ENCODE measurements around the gene ANKRD28.
"Not testable (repeated sequence)": the region's sequence is repeated elsewhere in the genome, so short reads cannot be mapped to it uniquely, and the experiment has no call there.

Gene ANKRD28

DNA sequence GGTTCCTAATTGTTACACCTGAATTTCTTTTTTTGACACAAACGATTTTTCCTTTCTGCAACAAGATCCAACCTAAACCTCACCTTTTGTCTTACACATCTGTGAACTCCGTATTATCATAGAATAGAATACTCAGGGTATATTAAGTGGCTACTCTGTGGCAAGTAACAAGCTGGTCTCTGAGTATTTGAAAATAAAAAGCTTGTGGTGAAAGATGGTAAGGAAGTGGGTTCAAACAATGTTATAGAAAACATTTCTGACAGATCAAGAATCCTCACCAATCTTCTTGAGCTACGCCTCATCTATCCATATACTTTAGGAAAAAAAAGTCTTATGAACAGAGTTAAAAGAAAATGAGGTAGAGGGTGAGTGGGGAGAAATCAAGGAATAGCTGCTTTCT is 3.5 kb upstream of the ANKRD28 start:
- DNase-seq = no peak

DNA sequence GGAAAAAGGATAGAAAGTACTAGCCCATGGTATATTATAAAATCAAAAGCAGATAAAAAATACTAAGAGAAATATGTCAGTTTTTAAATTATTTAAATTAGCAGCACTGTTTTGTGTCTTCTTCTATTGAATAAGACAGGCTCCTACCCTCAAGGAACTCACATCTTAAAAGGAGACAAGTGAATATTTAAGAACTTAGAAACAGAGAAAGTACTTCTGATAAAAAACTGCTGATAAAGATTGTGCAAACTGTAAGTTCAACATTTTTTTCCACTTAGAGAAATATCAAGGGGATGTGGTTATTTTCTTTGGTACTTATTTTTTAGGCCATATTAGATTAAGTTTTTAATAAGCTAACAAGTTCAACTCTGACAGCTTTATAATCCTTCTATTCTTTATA is 3.0 kb upstream of the ANKRD28 start:
- no peak for DNase-seq

DNA sequence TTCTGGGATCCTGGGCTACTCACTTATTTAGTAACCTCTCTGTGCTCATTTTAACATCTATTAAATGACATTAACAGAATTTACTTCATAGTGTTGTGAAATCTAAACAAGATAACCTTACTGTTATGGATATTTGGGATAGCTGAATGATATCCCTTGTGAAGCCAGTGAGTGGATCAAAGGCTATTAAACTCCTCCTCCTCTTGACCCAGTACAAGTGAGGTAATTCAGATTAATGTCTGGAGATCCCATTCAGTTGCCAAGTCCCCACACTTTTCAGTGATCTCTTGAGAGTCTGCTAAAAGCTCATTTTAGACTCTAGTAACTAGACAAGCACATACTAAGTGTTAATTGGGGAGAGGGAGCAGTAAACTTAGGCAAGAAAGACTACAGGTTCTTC is 2.5 kb upstream of the ANKRD28 start:
- no peak for DNase-seq

DNA sequence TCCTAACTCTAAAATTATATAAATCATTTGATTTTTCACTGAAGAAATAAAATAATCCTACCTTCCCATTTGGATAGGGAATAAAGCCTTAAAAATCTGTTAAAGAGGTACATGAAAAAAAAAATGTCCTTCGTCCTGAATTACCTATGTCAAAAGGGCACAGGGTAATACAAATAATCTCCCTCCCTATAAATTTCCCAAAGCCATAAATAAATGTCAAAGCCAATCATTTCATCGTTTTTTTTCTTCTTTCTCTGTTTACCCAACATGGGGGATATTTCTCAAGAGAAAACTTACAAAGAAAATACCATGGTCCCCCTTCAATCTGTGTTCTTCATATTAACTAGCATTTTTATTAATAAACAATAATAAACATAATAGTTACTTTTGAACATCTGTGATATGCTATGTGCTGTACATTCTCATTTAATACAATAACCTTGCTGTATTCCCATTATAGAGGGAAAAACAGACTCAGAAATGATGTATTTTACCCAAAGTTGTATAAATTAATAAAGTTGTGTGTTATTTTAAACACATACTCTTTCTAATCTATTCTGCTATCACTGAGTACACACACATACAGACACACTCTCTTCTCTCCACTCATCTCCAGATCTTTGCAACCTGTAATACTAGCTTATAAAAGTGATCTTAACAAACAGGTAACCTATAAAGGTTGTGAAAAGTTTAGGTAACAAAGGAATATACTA is 910 bp upstream of the ANKRD28 start:
- no peak for DNase-seq

DNA sequence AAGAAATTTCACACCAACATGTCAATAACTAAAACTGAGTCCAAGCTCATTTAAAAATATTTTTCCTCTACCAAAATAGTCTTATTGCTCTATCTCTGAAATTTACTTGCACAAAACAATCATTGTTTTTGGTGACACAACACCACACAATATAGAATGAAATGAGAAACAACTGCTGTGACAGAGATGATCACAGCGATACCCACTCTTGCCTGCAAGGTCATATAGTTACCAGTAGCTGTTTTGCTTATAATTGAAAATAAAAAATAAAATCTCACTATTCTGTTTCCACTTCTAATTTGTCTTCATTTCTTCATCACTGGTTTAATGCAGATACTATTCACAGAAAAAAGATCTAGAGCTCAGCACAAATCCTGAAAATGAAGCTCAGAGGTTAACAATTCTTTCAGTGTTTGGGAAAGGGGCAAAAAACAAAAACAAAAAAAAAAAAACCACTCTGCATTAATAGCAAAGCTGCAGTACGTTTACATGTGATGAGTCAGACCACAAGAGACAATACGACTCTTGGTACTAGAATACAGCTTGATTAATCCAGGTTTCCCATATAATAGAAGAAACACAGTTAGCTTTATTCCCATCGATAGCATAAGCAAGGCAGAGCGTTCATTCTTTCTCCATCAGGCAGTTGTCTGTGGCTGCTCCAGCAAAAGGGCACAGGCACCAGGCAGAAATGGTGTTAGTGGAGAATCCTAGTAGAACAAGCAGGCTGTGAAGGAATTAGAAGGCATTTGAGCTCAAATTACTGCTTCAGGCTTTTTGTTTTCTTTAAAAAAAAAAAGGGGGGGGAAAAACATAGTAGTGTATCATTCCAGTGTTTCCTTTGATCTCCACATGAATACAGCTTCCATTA is 773 bp downstream of the ANKRD28 start:
- peak; percentile 7 to 55 for DNase-seq

DNA sequence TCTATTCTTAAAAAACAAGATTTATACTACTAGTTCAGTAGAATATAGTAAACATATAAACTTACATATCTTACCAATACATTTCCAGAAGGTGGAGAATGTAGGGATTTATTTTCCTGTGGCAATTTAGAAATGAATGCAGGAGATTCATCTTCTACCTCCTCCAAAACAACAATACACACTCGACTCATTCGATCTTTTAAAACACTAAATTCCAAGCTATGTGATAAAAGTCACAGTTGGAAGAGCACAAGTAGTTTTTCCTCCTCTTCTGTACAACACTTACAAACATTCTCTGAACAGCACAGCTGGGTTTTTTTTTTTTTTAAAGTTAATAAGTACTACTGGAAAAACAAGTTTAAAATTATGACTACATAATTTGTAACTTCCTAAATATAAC is 1.4 kb downstream of the ANKRD28 start:
- no peak for DNase-seq

DNA sequence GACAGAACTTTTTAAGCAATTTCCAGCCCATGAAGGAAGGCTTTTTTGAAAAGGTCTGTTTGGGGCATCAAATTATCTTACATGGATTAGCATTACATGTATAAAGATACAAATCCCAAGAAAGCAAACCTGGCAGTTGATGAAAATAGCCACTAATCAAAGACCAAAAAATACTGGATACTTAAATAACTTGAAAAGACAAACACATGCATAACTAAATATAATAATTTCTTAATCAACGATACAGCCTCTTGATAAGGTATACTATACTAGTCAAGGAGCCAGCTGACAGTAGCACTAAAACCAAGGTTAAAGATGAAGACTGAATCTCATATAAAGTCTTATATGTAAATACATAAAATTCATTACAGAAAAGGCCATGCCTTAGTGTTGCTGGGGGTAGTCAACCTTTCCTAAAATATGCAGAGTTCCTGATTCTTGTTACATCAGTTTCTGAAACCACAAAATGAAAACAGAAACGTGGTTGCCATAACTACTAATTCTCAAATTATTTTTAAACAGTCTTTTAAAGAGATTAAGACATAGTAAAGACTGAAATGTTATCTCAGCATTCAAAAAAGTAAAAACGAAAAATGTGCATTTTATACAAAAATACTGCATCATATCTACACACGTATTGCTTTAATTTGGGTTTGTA is 2.0 kb downstream of the ANKRD28 start:
- DNase-seq = peak in 1 of 2 donors; percentile 68

DNA sequence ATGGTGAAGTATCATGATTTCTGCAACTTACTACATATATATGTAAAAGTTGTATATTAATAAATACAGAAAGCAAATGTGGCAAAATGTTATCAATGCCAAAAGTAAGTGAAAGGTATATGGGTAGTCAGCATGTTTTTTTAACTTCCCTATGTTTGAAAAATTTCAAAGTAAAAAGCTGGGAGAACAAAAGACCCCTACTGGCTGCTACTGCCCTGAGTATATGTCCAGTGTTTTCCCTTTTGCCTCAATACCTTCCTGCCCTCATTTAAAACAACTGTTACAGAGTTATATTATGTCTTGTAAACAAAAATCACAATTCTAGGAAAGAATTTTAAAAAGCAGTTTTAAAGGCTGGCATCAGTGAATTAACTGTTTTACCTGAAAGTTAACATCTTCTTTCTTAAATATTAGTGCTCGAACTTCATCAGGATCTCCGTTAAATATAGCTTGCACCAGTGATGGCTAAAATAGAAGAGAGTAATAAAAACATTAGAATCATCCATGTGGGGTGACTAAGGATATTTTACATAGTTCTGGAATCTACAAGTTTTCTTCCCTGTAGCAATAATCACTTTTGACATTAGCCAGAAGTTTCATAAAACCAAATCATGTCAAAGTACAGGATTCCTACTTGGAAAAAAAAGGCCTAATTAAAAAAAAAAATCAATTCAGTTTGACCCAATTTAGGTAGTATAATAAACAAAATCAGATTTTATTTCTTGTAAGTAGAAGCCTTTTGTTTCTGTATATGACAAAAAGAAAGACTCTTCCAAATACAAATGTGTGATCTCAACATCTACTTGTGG is 2.7 kb downstream of the ANKRD28 start:
- DNase-seq = peak in 1 of 2 donors; percentile 25

DNA sequence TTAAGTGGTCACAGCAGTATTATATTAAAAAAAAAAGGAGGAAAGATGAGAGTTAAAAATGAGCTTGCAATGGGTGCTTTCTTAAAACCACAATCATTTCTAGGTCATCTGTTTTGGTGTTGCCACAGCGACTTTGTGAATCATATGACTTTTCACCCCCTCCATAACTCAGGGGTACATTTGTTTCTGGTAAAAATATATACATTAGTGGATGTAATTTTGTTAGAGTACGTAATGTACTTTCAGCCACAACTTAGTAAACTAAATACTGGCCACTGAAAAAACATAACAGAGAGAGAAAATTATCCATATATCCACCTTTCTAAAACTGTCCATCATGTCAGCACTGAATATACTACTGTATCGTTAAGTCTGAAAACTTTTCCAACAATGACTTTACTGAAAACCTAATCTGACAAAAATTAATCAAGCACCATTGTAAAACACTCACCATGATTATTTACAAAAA is 3.4 kb downstream of the ANKRD28 start:
- peak in 1 of 2 donors; percentile 27 for DNase-seq

DNA sequence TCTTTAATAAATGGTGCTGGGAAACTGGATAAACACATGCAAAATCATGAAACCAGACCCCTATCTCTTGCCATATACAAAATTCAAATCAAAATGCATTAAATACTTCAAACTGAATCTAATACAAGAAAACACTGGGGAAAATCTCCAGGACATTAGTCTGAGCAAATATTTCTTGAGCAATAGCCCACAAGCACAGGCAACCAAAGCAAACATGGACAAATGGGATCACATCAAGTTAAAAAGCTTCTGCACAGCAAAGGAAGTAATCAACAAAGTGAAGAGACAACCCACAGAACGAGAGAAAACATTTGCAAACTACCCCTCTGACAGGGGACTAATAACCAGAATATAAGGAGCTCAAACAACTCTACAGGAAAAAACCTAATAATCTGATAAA is 6.3 kb downstream of the ANKRD28 start:
- DNase-seq = no peak

DNA sequence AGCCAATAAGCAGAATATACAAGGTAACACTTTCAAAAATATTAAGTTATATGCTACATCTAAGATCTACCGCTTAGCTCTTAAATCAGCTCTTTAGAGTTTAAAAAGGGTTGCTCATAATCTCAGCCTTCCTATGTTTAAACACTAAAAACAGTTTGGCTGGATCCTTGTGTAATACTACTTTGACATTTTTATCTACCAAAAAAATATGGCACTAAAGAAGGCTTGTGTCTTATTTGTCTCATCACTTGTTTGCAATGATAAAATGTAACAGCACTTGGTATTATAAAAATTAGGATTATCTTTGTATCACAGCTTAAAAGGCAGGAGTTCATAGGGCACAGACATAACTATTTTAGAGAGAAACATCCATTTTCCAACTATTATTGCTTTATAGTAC is 9.8 kb downstream of the ANKRD28 start:
- no peak for DNase-seq

DNA sequence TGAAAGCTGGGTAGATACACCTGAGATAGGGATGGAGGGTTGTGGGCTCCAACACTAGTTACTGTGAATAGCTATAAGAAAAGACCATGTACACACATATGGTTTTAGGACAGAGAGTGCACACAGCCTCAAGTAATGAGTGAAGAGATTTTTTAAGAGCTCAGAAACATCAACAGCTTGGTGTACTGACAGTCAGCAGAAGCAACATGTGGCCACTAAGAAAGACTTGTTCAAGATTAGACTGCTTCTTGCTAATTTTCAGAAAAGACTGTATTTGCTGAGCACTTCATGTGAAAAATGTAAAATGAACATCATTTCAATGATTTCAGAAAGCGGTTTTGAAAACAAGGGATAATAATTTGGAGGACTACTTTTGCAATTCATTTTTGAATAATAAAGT is 10.3 kb downstream of the ANKRD28 start:
- no peak for DNase-seq

DNA sequence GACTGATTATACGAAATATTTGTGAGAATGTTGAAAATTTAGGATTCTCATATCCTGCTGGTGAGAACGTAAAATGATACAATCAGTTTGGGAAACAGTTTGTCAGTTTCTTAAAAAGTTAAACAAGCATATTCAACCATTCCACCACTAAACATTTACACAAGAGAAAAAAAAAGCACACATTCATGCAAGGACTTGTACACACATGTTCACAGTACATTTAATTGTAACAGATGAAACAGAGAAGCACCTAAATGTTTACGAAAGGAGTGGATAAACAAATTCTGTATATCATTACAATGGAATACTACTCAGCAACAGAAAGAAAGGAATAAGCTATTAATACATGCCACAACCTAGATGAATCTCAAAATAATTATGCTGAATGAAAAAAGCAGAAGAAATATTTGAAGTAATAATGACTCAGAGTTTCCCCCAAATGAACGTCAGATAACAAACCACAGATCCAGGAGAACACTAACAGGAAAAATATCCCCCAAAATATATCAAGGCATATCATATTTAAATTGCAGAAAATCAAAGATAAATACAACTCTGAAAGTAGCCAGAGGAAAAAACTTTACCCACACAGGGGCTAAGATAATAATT is 14.3 kb downstream of the ANKRD28 start:
- peak in 1 of 2 donors; percentile 29 for DNase-seq

DNA sequence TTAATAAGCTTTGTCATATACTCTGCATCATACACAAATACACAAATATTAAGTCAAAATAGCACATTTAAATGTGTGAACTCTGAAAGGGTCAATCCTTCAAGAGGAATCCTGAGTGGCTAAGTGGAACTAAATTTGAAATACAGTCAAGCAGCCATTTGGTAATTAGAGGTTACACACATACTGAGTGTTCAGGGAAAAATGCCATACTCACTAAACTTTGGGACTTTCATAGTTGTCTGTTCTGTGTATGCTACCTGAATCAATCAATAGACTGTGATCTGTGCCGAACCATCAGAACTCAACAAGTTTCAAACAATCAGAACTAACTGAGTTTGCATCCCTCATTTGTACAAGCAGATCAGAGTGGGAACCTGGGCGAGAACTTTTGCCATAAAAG is 15.3 kb downstream of the ANKRD28 start:
- DNase-seq = no peak

DNA sequence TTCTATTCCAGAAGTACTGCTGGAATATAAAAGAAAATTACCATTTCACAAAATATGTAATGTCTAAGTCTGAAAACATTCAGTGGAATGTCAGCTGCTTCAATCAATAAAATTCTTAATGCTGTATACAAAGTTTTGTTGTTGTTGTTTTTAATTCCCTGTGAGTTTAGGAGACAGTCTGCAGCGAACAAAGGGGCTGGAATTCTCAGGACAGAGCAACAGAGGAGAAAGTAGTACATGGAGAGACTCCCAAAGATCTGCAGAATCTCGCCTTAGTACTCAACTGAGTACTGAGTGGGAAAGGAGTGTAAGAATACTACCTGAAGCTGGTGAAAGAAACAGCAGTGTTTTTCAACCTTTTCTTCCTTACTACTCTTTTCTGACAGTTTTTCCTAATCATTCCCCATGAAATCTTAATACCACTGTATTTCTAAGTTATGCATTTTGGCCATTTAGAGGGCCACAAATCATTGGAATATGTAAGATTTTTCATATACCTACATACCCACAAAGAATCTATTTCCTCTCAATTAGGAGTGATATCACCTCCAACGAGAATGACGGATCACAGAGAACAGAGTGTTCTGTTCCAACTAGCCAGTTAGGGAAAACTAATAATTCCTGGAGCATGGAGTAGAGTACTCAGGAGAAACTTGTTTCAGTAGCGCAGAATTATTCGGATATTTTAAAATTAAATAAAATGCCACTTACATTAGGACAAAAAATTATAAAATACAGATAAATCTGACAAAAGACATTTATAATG is 16.0 kb downstream of the ANKRD28 start:
- no peak for DNase-seq

DNA sequence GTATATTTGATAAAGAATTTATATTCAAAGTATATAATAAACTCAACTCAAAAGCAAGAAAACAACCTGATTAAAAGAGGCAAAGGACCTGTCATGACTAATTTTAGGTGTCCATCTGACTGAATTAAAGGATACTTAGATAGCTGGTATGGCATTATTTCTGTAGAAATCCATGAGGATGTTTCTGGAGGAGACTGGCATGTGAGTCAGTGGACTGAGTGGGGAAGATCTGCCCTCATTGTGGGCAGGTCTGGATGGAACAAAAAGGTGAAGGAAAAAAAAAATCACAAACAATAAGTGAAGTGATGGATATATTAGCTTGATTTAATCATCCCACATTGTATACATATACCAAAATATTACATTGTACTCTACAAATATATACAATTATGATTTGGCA is 16.6 kb downstream of the ANKRD28 start:
- DNase-seq = no peak

DNA sequence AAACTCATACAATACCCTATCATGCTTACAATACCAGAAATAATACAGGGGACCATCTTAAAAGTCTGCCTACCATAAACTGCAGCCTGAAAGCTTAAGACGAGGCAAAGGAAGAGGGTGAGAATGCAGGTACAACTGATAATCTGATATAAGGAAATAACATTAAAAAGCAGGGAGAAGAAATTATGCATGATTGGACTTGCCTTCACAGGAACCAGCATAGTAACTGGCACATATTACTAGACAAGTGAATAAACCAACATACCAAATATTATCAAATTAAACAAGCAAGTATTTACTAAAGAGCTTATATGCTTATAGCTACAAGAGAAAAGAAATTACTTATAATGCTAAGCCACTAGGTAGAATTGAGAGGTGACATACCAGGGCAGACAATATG is 18.7 kb downstream of the ANKRD28 start:
- DNase-seq = no peak

DNA sequence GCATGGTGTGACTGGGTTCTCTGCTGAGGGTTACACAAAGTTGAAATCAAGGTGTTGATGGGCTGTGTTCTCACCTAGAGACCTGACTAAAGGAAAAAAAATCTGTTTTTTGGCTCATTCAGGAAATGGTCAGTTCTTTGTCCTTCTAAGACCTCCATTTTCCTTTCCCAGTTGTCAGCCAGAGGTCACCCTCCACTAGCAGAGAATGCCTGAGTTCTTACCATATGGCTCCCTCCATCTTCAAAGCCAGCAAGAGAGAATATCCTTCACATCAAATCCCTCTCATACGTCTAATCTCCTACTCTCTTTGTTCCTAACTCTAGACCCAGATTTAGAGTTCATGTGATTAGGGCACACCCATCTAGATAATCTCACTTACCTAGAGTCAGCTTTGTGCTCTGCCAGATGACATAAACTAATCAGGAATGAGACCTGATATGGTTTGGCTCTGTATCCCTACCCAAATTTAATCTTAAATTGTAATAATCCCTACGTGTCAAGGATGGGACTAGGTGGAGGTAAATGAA is 19.4 kb downstream of the ANKRD28 start:
- DNase-seq = no peak

DNA sequence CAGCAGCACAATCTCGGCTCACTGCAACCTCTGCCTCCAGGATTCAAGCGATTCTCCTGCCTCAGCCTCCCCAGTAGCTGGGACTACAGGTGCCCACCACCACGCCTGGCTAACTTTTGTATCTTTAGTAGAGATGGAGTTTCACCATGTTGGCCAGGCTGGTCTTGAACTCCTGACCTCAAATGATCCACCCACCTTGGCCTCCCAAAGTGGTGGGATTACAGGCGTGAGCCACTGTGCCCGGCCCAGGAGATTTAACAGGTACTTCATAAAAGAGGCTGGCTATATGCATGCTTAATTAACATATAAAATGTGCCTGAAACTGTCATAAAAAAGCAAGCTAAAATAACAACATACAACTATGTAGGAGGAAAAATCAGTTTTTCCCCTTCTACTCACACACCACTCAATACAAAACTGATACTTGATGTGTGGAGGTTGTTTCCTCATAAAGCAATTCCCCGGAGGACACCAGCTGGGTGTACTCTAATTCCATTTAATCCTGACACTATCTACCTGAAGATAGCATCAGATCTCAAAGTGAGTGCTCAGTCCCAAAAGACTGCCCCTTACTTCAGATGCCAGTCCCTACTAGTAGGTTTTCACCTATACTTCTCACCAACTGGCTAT is 22.7 kb downstream of the ANKRD28 start:
- DNase-seq = not testable (repeated sequence)

DNA sequence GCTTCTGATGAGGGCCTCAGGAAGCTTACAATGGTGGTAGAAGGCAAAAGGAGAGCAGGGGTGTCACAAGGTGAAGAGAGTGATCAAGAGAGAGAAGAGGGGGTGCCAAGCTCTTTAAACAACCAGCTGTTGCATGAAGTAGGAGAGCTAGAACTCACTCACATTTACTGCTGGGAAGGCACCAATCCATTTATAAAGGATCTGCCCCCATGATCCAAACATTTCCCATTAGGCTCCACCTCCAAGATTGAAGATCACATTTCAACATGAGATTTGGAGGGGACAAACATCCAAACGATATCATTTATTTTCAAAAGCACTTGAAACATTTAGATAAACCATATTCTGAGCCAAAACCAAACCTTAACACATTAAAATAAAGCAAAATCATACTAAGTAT is 26.3 kb downstream of the ANKRD28 start:
- DNase-seq = no peak
